GM19238 (cell line): ENCODE data around the gene SGCB.
"Not testable (repeated sequence)": the region's sequence is repeated elsewhere in the genome, so short reads cannot be mapped to it uniquely, and the experiment has no call there.

Source experiments
- DNase-seq: peaks from one replicate; pipeline ENCODE4 v3.0.0; 2011; ENCODE audit warnings: low spot score; ENCODE audit not compliant: insufficient read length

Gene SGCB

GRCh38 chr4:52038103-52038912 is at the start of gene SGCB:
Gene SGCB, minus strand, starts transcription at chr4:52038299. Its CDS starts 40 bp downstream, at chr4:52038259.
- DNase-seq, result peak; percentile 59

- DNase-seq, result not testable (repeated sequence)
Observed at GRCh38 chr4:52086425-52086824, 48.3 kb upstream of the SGCB start.

DNA sequence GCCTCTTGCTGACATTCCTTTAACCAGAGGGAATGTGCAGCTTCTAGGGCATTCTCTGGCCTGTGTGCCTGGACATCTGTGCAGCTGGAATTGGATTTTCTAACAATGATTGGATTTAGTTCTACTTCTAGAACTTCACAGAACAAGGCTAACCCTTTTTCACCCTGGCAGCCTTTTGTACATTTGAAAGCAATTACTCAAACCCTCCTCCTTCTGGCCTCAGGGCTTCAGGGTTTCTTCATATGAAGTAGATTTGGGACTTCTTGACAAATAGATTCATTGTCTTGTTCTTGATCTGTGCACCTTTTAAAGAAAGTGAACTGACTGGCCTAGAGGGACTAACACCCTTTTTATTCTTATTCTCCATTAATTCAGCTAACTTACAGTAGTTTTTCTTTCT is 43.1 kb upstream of the SGCB start:
- DNase-seq, result no peak

GRCh38 chr4:52079659-52080058 is 41.6 kb upstream of the SGCB start:
- DNase-seq, result no peak

GRCh38 chr4:52076731-52077130 is 38.6 kb upstream of the SGCB start:
- no peak for DNase-seq

DNA sequence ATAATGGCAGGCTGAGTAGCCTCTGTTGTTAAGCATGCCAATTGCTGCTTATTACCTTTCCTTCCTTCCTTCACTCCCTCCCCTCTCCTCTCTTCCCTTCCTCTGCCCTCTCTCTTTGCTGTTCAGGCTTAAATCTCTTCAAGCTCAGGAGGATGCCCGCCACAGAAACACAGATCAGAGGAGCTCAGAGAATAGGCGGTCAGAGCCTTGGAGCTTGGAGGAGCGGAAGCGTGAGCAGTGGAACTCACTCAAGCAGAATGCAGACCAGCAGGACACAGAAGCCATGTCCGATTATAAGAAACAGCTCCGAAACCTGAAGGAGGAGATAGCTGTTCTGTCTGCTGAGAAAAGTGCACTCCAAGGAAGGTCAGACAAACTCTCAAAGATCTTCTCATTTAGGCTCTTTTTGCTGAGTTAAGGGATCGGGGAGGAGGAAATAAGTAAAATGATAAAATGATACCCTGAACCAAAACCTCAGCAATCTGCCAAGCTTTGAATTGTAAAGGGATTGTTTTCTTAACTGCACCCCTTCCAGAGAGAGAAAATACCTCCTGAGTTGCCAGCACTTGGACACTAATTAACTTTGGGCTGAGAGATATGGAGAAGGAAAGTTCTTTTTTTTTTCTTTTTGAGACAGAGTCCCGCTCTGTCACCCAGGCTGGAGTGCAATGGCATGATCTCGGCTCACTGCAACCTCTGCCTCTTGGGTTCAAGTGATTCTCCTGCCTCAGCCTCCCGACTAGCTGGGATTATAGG is 33.9 kb upstream of the SGCB start:
- no peak for DNase-seq

- DNase-seq, result no peak
Observed at GRCh38 chr4:52069571-52069970, 31.5 kb upstream of the SGCB start.

DNA sequence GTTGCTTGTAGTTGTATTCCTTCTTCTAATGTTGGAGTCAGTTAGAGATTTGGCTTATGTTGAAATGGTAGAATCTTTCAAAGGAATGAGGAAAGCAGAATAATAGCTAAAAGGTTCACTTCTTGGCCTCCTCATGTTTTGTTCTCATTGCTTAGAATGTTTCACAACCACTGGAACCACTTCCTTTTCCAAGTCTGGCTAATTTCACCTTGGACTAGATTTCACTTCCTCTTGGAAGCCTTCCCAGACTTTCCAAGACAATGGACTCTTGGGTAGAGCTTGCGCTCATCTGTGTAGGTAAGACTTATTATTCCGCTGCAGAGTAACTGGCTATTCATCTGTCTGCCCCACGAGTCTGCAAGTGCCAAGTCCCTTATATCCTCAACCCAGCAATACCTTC is 21.3 kb upstream of the SGCB start:
- no peak for DNase-seq

DNA sequence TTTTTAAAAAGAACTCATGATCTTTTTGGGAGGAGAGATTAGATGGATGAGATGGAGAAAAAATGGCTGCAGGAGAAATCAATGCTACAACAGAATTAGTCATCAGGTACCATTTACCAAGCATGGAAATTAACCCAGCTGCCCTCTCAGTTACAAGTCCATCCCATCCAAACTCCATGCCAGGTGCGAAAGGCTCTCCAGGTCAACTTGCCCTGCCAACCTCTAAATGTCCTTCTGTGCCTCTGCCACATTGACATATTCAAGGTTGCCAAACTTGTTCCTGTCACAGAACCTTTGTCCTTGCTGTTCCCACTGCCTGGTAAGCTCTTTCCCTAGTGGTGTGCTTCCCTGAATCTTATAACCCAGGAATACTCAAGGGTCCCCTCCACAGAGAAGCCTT is 20.2 kb upstream of the SGCB start:
- no peak for DNase-seq

GRCh38 chr4:52057196-52057595 is 19.1 kb upstream of the SGCB start:
- no peak for DNase-seq

- DNase-seq, result no peak
Observed at GRCh38 chr4:52054254-52054653, 16.2 kb upstream of the SGCB start.

DNA sequence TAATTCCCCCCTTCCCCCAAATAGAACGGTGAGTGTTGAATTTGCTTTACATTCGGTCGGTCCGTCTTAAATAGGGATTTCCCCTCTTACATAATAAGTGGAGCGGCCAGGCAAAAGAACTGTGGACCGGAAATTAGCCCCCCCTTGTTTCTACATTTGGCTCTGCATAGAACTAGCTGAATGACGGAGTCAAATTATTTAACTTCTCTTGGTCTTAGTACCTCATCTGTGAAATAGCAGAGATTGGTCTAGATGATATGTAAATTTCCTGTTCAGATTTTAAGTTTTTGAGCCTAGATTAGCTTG is 14.3 kb upstream of the SGCB start:
- no peak for DNase-seq

DNA sequence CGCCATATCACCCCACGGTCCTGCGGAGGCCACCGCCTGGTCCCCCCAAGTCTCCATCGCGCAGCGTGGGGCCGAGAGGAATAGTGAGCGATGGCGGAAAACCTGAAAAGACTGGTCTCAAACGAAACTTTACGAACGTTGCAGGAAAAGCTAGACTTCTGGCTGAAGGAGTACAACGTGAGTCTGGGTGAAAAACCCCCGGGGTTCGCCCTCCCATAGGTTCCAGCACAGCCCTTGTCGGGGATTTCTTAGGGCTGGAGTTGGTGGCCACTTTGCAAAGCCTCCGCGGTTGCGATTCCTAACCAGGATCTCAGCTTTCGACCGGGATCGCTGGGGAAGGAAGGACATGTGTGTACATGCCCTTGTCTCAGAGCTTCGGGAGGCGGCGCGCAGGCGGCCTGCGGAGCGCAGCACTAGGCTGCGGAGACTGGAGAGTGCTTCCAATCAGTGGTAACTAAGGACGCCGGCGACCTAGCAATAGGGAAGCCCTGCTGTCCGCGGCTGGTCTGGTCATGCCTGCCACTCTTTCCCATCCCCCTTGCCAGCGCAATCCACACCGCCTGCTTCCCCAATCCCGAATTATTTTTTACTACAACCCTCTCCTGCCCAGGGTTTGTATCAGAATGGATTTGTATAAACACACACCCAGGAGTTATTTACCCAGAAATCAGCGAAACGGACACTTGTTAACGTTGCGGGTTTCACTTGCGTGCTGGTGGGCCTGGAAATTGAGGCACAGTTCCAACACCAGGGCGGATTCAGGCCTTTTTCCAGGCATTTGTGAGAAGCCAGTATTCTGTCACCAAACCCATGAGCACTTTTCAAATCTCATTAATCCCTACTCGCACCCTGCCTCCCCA is 13.7 kb upstream of the SGCB start:
- no peak for DNase-seq

- no peak for DNase-seq
Observed at GRCh38 chr4:52051213-52051614, 13.1 kb upstream of the SGCB start, which contains the start of gene SPATA18. Gene SPATA18, plus strand, starts transcription at chr4:52051304. Its CDS starts 401 bp downstream, at chr4:52051705.

GRCh38 chr4:52049266-52049665 is 11.2 kb upstream of the SGCB start:
- no peak for DNase-seq

- DNase-seq, result no peak
Observed at GRCh38 chr4:52045028-52045427, 6.9 kb upstream of the SGCB start.

- DNase-seq, result no peak
Observed at GRCh38 chr4:52037689-52038102, 403 bp downstream of the SGCB start.

DNA sequence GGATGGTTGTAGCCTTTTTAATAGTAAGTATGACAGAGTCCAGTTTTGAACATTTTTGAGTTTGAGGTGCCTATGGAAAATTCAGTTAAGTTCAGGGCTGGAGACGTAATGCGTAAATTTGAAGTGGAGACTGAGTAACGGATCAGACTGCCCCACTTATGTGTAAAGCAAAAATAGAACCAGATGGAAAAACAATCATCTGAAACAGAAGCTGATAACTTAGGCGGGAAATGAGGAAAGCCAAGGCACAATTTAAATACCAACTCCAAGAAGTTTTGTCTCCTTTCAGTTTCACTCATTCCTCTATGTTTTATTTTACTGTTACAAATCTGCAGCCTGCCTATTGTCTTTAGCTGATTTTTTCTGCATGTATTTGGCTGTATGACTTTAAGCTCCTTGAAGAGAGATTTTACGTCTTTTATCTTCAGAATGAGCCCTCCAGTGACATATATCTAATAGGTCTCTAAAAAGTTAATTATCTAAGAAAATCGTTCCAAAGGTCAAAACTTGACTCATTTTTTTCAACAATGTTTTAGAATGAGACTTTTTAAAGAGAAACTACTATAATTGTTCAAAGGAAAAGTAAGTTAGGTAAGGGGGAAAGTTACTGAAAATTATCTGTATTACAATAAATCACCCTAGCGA is 1.1 kb downstream of the SGCB start:
- no peak for DNase-seq

DNA sequence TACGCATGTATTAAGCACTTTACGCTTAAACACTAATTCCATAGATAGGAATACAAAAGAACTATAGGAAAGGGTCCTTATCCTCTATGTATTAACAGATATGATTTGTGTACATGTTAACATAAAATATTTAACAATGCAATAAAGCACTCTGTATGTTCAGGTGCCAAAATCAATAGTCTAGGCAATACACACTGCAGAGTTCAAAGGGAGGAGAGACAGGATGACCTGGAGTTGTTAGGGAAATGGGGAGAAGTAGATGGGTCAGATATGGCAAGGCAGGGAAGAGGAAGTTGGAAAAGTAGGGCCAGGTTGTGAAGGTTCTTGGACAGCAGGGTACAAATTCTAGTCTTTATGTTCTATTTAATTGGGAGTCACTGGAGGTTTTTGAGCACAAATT is 2.9 kb downstream of the SGCB start:
- DNase-seq, result no peak

DNA sequence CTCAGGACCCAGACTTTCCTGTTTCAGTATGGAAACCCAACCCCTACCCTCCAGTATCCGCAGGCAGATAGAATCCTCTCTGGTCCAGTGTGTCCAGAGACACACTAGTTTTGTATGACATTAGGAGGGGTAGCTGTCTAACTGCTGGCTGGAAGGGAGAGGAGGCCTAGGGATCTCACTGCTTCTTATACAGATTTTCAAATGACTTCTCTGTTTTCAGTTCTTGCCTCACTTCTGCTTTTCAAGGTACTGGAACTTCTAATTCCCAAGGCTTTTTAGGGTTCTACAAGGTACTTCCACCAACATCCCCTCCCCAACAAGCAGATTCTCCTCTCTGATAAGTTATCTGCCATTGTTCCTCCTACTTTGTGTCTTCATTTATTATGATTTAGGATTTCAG is 6.1 kb downstream of the SGCB start:
- no peak for DNase-seq

DNA sequence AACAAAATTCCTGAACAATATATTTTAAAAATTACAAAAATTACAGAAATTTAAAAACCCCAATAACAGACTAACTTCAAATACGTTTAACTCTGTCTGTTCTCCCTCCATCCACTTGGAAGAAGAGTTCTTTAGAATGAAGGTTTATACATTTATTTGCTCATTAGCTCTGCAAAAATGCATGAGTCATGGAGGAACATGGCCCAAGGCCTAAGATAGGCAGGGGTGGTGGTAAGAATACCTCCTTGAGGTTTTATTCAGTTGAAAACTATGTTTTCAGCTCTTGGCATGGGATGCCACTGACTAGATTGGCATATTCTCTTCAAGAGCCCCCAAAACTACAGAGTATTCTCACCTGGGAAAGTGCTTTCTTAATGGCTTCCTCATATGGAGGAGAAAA is 9.1 kb downstream of the SGCB start:
- no peak for DNase-seq
